H1 (cell line): ENCODE results near the gene PLA2G15. TPM values are rescaled to one million over a fixed set of nuclear protein-coding genes. Genes with fewer than 3 reads are reported as not detected.

ENCODE experiments used
- CTCF ChIA-PET: fragments of 300-600 bp; sonication (Branson Sonifier 250); formaldehyde crosslinking; loops from one replicate; lab custom pipeline; 2021; ENCODE audit not compliant: partially characterized antibody; lab: Charles Lee
- POLR2A ChIA-PET: fragments of 300-600 bp; sonication (Branson Sonifier 250); formaldehyde crosslinking; loops from one replicate; lab custom pipeline; 2021; ENCODE audit warnings: inconsistent platforms; ENCODE audit not compliant: partially characterized antibody; lab: Charles Lee
- DNase-seq, 2 experiments: peaks; one replicate each; pipeline versions ENCODE4 v3.0.0 to v3.0.0-alpha.2; 2010 to 2022; ENCODE audit warnings: low spot score in 2 of 2, low read depth in 1 of 2, mixed read lengths in 1 of 2
- FAIRE-seq: peaks from 2 replicates; lab custom pipeline; 2011; peaks lifted over from hg19 to GRCh38; lab: Jason Lieb, UNC
- H2AFZ ChIP-seq: 2 replicates; pipeline ENCODE4 v1.8.1; 2012; ENCODE audit warnings: low read length, inconsistent platforms
- H2AK5ac ChIP-seq: 2 replicates; pipeline ENCODE4 v1.6.1; 2013; ENCODE audit warnings: low read depth, low read length
- H2BK120ac ChIP-seq: replicated peaks from 2 replicates; pipeline ENCODE3; 2013; ENCODE audit warnings: low read depth, low read length, inconsistent platforms
- H2BK12ac ChIP-seq: 2 replicates; pipeline ENCODE4 v1.6.1; 2013; ENCODE audit warnings: low read depth, low read length
- H2BK15ac ChIP-seq: 2 replicates; pipeline ENCODE4 v1.6.1; 2013; ENCODE audit warnings: low read length
- H2BK20ac ChIP-seq: 2 replicates; pipeline ENCODE4 v1.6.1; 2013; ENCODE audit warnings: low read length
- H2BK5ac ChIP-seq: 2 replicates; pipeline ENCODE4 v1.6.1; 2013; ENCODE audit warnings: low read depth, low read length
- H3K14ac ChIP-seq: 2 replicates; pipeline ENCODE4 v1.6.1; 2013; ENCODE audit warnings: inconsistent platforms; ENCODE audit not compliant: insufficient read length
- H3K18ac ChIP-seq: 2 replicates; pipeline ENCODE4 v1.6.1; 2013; ENCODE audit warnings: low read length; ENCODE audit errors: extremely low read depth
- H3K23ac ChIP-seq: 2 replicates; pipeline ENCODE4 v1.6.1; 2013; ENCODE audit warnings: inconsistent platforms; ENCODE audit not compliant: insufficient read length
- H3K23me2 ChIP-seq: 2 replicates; pipeline ENCODE4 v1.6.1; 2013; ENCODE audit warnings: low read depth, low read length
- H3K27ac ChIP-seq: 2 replicates; pipeline ENCODE4 v1.6.1; 2011; ENCODE audit warnings: low read depth, low read length, inconsistent platforms
- H3K27me3 ChIP-seq, 4 experiments: replicated peaks in 1 of 4; 1 replicate in 1 of 4; 2 replicates in 3 of 4; pipeline versions ENCODE4 v1.6.1 to v1.8.1; 2011 to 2013; ENCODE audit warnings: low read length in 3 of 4, mild to moderate bottlenecking in 3 of 4, inconsistent platforms in 2 of 4, mixed read lengths in 2 of 4, moderate library complexity in 1 of 4; ENCODE audit not compliant: control insufficient read depth in 3 of 4, insufficient read depth in 3 of 4; ENCODE audit errors: extremely low read depth in 1 of 4
- H3K36me3 ChIP-seq, 4 experiments: 2 replicates each; pipeline versions ENCODE4 v1.6.1 to v1.8.1; 2011 to 2013; ENCODE audit warnings: mild to moderate bottlenecking in 4 of 4, low read length in 3 of 4, moderate library complexity in 2 of 4, control low read depth in 1 of 4, inconsistent platforms in 1 of 4; ENCODE audit not compliant: insufficient read depth in 4 of 4, control insufficient read depth in 2 of 4
- H3K4ac ChIP-seq: replicated peaks from 2 replicates; pipeline ENCODE3; 2013; ENCODE audit warnings: low read length, low read depth, mixed read lengths, inconsistent platforms; ENCODE audit not compliant: insufficient read length
- H3K4me1 ChIP-seq, 4 experiments: replicated peaks in 1 of 4; 1 replicate in 1 of 4; 2 replicates in 3 of 4; pipeline versions ENCODE4 v1.6.1 to v1.8.1; 2011 to 2013; ENCODE audit warnings: low read length in 3 of 4, inconsistent platforms in 2 of 4, mixed read lengths in 1 of 4; ENCODE audit not compliant: insufficient read depth in 4 of 4, control insufficient read depth in 3 of 4
- H3K4me2 ChIP-seq, 2 experiments: 2 replicates each; pipeline versions ENCODE4 v1.6.1 to v1.8.1; 2011 to 2013; ENCODE audit warnings: low read depth in 2 of 2, low read length in 2 of 2, control low read depth in 1 of 2, inconsistent platforms in 1 of 2, mild to moderate bottlenecking in 1 of 2; ENCODE audit not compliant: insufficient read depth in 1 of 2
- H3K4me3 ChIP-seq, 4 experiments: fragments of 200-600, 300-600 bp in 1 of 4; sonication (generic), shearing (Covaris generic), sonication (Bioruptor Twin) in 1 of 4; 2 replicates each; pipeline versions ENCODE4 v1.5.1 to v1.8.1; 2011 to 2016; ENCODE audit warnings: low read length in 4 of 4, low read depth in 3 of 4, control low read depth in 2 of 4, inconsistent platforms in 2 of 4, mild to moderate bottlenecking in 2 of 4, mixed read lengths in 1 of 4, moderate library complexity in 1 of 4; ENCODE audit not compliant: insufficient read depth in 2 of 4; ENCODE audit errors: extremely low read depth in 1 of 4
- H3K56ac ChIP-seq: replicated peaks from 2 replicates; pipeline ENCODE3; 2013; ENCODE audit warnings: low read depth, mild to moderate bottlenecking, mixed read lengths, low read length, inconsistent platforms; ENCODE audit not compliant: insufficient read length
- H3K79me1 ChIP-seq: 2 replicates; pipeline ENCODE4 v1.6.1; 2013; ENCODE audit warnings: low read depth, low read length, control low read depth
- H3K79me2 ChIP-seq, 2 experiments: 2 replicates each; pipeline versions ENCODE4 v1.6.1 to v1.8.1; 2012 to 2013; ENCODE audit warnings: low read length in 2 of 2, mild to moderate bottlenecking in 2 of 2, inconsistent platforms in 1 of 2; ENCODE audit not compliant: insufficient read depth in 2 of 2, control insufficient read depth in 1 of 2
- H3K9ac ChIP-seq, 4 experiments: replicated peaks in 1 of 4; 1 replicate in 1 of 4; 2 replicates in 3 of 4; pipeline versions ENCODE4 v1.6.1 to v1.8.1; 2011 to 2013; ENCODE audit warnings: low read depth in 3 of 4, low read length in 3 of 4, control low read depth in 2 of 4, mild to moderate bottlenecking in 2 of 4, moderate library complexity in 2 of 4, inconsistent platforms in 1 of 4; ENCODE audit errors: extremely low read depth in 1 of 4
- H3K9me3 ChIP-seq, 2 experiments: 2 replicates each; pipeline versions ENCODE4 v1.6.1 to v1.8.1; 2012 to 2013; ENCODE audit warnings: mild to moderate bottlenecking in 2 of 2, moderate library complexity in 2 of 2, control low read depth in 1 of 2, inconsistent platforms in 1 of 2, low read depth in 1 of 2, low read length in 1 of 2, mixed read lengths in 1 of 2; ENCODE audit not compliant: insufficient read depth in 2 of 2
- H4K20me1 ChIP-seq, 2 experiments: replicated peaks in 1 of 2; 2 replicates each; pipeline versions ENCODE3 to v1.8.1; 2011 to 2013; ENCODE audit warnings: inconsistent platforms in 2 of 2, low read length in 2 of 2, mild to moderate bottlenecking in 1 of 2; ENCODE audit not compliant: insufficient read depth in 2 of 2, control insufficient read depth in 1 of 2
- H4K5ac ChIP-seq: 2 replicates; pipeline ENCODE4 v1.6.1; 2013; ENCODE audit warnings: low read length, low read depth, mixed read lengths, inconsistent platforms; ENCODE audit not compliant: insufficient read length
- H4K8ac ChIP-seq: 2 replicates; pipeline ENCODE4 v1.8.0; 2013; ENCODE audit warnings: mild to moderate bottlenecking, moderate library complexity, low read length, inconsistent platforms; ENCODE audit not compliant: insufficient read depth; ENCODE audit errors: extremely low read depth
- H4K91ac ChIP-seq: replicated peaks from 2 replicates; pipeline ENCODE3; 2013; ENCODE audit warnings: low read length, mixed read lengths, inconsistent platforms; ENCODE audit not compliant: insufficient read length
- BRCA1 ChIP-seq: IDR thresholded peaks from 2 replicates; pipeline ENCODE4 v1.6.1; 2012; ENCODE audit warnings: low read depth, low read length, improper control_type of control experiment
- EGR1 ChIP-seq: IDR thresholded peaks from 2 replicates; pipeline ENCODE4 v1.6.1; 2011; ENCODE audit warnings: low read depth, low read length, borderline replicate concordance
- MAFK ChIP-seq: IDR thresholded peaks from 2 replicates; pipeline ENCODE4 v1.6.1; 2012; ENCODE audit warnings: low read depth, mild to moderate bottlenecking, improper control_type of control experiment, low read length
- RNF2 ChIP-seq: fragments of 200-900, 300-1000 bp; sonication (generic); IDR thresholded peaks from 2 replicates; pipeline ENCODE4 v1.7.1; 2016; ENCODE audit warnings: borderline replicate concordance, low read depth, mild to moderate bottlenecking, antibody characterized with exemption, low read length; ENCODE audit not compliant: poor library complexity, severe bottlenecking; ENCODE audit errors: missing control alignments
- TAF7 ChIP-seq: optimal IDR thresholded peaks from 2 replicates; pipeline ENCODE3; 2011; ENCODE audit warnings: low read depth, mild to moderate bottlenecking, inconsistent platforms, low read length, moderate library complexity, borderline replicate concordance
- WGBS, 2 experiments: shearing (Covaris generic) in 1 of 2; methylation state at CpG; one replicate each; pipeline versions ENCODE4 v1.1.6 to v1.1.7; 2013 to 2015; ENCODE audit warnings: low lambda C conversion rate in 2 of 2, mixed read lengths in 2 of 2, inconsistent platforms in 1 of 2, low coverage in 1 of 2, missing lambda C conversion rate in 1 of 2; ENCODE audit not compliant: insufficient replicate concordance in 2 of 2, insufficient coverage in 1 of 2, insufficient read length in 1 of 2; ENCODE audit errors: extremely low coverage in 1 of 2, missing lambda C conversion rate in 1 of 2; 5-methylcytosine and 5-hydroxymethylcytosine counted together
- polyA plus RNA-seq, 7 experiments: library from polyadenylated mRNA; depleted of rRNA in 3 of 7; stranded (reverse) in 5 of 7; unstranded in 2 of 7; fragments of >200 nt in 5 of 7; fragments of 200-250 nt in 2 of 7; gene quantifications; 1 replicate in 5 of 7; 2 replicates in 1 of 7; 4 replicates in 1 of 7; pipeline versions ENCODE4 v1.2.1 to v1.2.3, GENCODE V29; 2011 to 2013; ENCODE audit warnings: missing spikeins in 2 of 7, mixed read lengths in 2 of 7
- total RNA-seq: library from RNA; stranded (reverse); fragmentation: NEBNext Ultra II Directional; extraction: Animal tissue kit (Norgen Biotek cat#: 25700); gene quantifications from 2 replicates; pipeline ENCODE4 v1.2.1, GENCODE V29; 2021

The PLA2G15 gene
- total and polyA plus RNA-seq, 2 of the 8 experiments (the other 6 are each of a cell fraction or from before 2014, with no cell fraction given): 11.2 to 12.0 TPM

DNA sequence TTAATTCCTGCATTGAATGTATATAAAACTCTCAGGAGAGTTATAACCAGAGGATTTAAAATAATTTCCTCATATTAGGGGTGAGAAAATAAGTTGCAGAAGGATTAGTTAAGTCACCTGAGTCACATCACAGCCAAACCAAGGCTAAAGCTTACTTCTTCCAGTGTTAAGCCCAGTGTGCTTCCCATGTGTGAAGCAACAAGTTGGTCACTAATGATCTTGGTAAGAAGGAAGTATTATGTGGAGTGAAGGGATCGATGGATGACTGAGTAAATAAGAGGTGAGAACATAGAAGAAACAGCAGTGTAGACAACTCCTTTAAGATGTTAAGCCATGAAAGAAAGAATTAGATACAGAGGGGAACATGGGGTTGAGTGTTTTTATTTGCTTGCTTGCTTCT, 29.9 kb upstream of the PLA2G15 start:
- no peak overlapping the region for H2AFZ ChIP-seq
- H3K56ac ChIP-seq: no peak overlapping the region
- H3K27me3 ChIP-seq: no peaks in the 10 kb centered on the region
- no peak overlapping the region for H2BK5ac ChIP-seq
- DNase-seq (no peak), FAIRE-seq (no peak)
- CTCF ChIA-PET: interaction anchor here (0.5 kb wide), 1 partner anchor 101 kb away, joined by 3 read pairs; no protein-coding TSS in a partner anchor
- no peak overlapping the region for H3K23ac ChIP-seq
- H4K5ac ChIP-seq: no peak overlapping the region
- H3K4ac ChIP-seq: no peak overlapping the region
- no peaks in the 10 kb centered on the region for H3K4me1 ChIP-seq
- POLR2A ChIA-PET: interaction anchor here (1.0 kb wide), 1 partner anchor 15 kb away, joined by 3 read pairs; no protein-coding TSS in a partner anchor
- H3K4me2 ChIP-seq: no peak overlapping the region
- no peaks in the 10 kb centered on the region for H3K79me2 ChIP-seq
- no peak overlapping the region for H4K8ac ChIP-seq
- H3K18ac ChIP-seq: no peak overlapping the region
- H2BK12ac ChIP-seq: no peak overlapping the region
- H3K36me3 ChIP-seq: no peaks in the 10 kb centered on the region; a peak in 1 of 8 replicates
- 93 to 100% methylated on average over 1 of the region's 1 CpG for WGBS, 2 experiments
- no peak overlapping the region for H2AK5ac ChIP-seq
- H4K20me1 ChIP-seq: no peaks in the 10 kb centered on the region
- H3K14ac ChIP-seq: no peak overlapping the region
- H2BK120ac ChIP-seq: no peak overlapping the region
- no peaks in the 10 kb centered on the region for H3K79me1 ChIP-seq
- no peak overlapping the region for H3K27ac ChIP-seq
- no peak overlapping the region for H3K9ac ChIP-seq
- no peak overlapping the region for H3K4me3 ChIP-seq
- no peak overlapping the region for H4K91ac ChIP-seq
- H2BK15ac ChIP-seq: no peak overlapping the region
- no peaks in the 10 kb centered on the region for H3K9me3 ChIP-seq
- no peak overlapping the region for H2BK20ac ChIP-seq
- H3K23me2 ChIP-seq: no peaks in the 10 kb centered on the region
- TF ChIP-seq MAFK (no peak), RNF2 (no peak), TAF7 (no peak), BRCA1 (no peak), EGR1 (no peak)
